ENCODE data around the gene ECI1.

ECI1 gene

GRCh38 chr16:2208772-2209171 is 42.6 kb downstream of the ECI1 start:
- H3F3A ChIP-seq (ENCODE audit: low read depth), result no peaks in the 10 kb centered on the region
- no peaks in the 10 kb centered on the region; the same call in 1 of the 2 replicates for H3K36me3 ChIP-seq (ENCODE audit: insufficient read depth, low read length)
- H3K9ac ChIP-seq (ENCODE audit: low read depth, low read length, poor library complexity, severe bottlenecking), result no peak overlapping the region
- no peaks in the 10 kb centered on the region for H4K20me1 ChIP-seq (ENCODE audit: insufficient read depth, low read length, poor library complexity, severe bottlenecking)
- peaks cover 5% of the 10 kb centered on the region for H3K4me1 ChIP-seq (ENCODE audit: insufficient read depth, low read length, poor library complexity, severe bottlenecking)
- H3K4me2 ChIP-seq (ENCODE audit: low read depth, low read length, poor library complexity, severe bottlenecking), result no peak overlapping the region
- no peak overlapping the region for H3K4me3 ChIP-seq (ENCODE audit: low read length, poor library complexity, severe bottlenecking)
- no peaks in the 10 kb centered on the region for H3K9me2 ChIP-seq (replicated peaks; ENCODE audit: low read depth, low read length)
- TF ChIP-seq, protein P1, sequence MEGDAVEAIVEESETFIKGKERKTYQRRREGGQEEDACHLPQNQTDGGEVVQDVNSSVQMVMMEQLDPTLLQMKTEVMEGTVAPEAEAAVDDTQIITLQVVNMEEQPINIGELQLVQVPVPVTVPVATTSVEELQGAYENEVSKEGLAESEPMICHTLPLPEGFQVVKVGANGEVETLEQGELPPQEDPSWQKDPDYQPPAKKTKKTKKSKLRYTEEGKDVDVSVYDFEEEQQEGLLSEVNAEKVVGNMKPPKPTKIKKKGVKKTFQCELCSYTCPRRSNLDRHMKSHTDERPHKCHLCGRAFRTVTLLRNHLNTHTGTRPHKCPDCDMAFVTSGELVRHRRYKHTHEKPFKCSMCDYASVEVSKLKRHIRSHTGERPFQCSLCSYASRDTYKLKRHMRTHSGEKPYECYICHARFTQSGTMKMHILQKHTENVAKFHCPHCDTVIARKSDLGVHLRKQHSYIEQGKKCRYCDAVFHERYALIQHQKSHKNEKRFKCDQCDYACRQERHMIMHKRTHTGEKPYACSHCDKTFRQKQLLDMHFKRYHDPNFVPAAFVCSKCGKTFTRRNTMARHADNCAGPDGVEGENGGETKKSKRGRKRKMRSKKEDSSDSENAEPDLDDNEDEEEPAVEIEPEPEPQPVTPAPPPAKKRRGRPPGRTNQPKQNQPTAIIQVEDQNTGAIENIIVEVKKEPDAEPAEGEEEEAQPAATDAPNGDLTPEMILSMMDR (conservative IDR thresholded peaks at IDR 0.05; ENCODE audit: low read length), result no peak
- no peak for TF ChIP-seq EZH2phosphoT487 (IDR thresholded peaks at IDR 0.05; ENCODE audit: borderline replicate concordance)
- no peak overlapping the region for H2AFZ ChIP-seq (ENCODE audit: low read length)
- no peaks in the 10 kb centered on the region for H3K27me3 ChIP-seq (ENCODE audit: insufficient read depth, low read length, poor library complexity, severe bottlenecking)
- H3K9me3 ChIP-seq (ENCODE audit: insufficient read depth, low read depth, low read length), result no peaks in the 10 kb centered on the region
- H3K79me2 ChIP-seq (ENCODE audit: insufficient read depth, low read length), result peaks cover 22% of the 10 kb centered on the region

DNA sequence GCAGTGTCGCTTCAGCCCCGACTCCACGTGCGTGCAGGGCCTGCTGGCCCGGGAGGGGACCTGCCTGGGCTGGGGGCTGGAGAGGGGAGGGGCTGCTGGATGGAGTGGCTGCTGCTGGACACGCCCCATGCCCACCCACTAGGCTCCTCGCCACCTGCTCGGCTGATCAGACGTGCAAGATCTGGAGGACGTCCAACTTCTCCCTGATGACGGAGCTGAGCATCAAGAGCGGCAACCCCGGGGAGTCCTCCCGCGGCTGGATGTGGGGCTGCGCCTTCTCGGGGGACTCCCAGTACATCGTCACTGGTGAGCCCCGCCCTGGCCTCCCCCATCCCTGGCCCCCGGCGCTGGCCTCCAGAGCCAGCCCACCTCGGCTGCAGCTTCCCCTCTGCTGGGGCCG is 43.1 kb downstream of the ECI1 start:
- H3F3A ChIP-seq (ENCODE audit: low read depth), result no peaks in the 10 kb centered on the region
- H3K4me2 ChIP-seq (ENCODE audit: low read depth, low read length, poor library complexity, severe bottlenecking), result no peak overlapping the region
- H3K4me1 ChIP-seq (ENCODE audit: insufficient read depth, low read length, poor library complexity, severe bottlenecking), result peaks cover 2% of the 10 kb centered on the region
- no peaks in the 10 kb centered on the region; the same call in 1 of the 2 replicates for H3K36me3 ChIP-seq (ENCODE audit: insufficient read depth, low read length)
- TF ChIP-seq EZH2phosphoT487 (IDR thresholded peaks at IDR 0.05; ENCODE audit: borderline replicate concordance), result no peak
- TF ChIP-seq, protein P1 (conservative IDR thresholded peaks at IDR 0.05; ENCODE audit: low read length), result no peak
- H3K4me3 ChIP-seq (ENCODE audit: low read length, poor library complexity, severe bottlenecking), result no peak overlapping the region
- no peaks in the 10 kb centered on the region for H3K9me2 ChIP-seq (replicated peaks; ENCODE audit: low read depth, low read length)
- H3K79me2 ChIP-seq (ENCODE audit: insufficient read depth, low read length), result peaks cover 17% of the 10 kb centered on the region
- no peak overlapping the region for H2AFZ ChIP-seq (ENCODE audit: low read length)
- H3K27me3 ChIP-seq (ENCODE audit: insufficient read depth, low read length, poor library complexity, severe bottlenecking), result no peaks in the 10 kb centered on the region
- H3K9ac ChIP-seq (ENCODE audit: low read depth, low read length, poor library complexity, severe bottlenecking), result no peak overlapping the region
- H4K20me1 ChIP-seq (ENCODE audit: insufficient read depth, low read length, poor library complexity, severe bottlenecking), result no peaks in the 10 kb centered on the region
- no peaks in the 10 kb centered on the region for H3K9me3 ChIP-seq (ENCODE audit: insufficient read depth, low read depth, low read length)

- Histone ChIP-seq H4K20me1 (ENCODE audit: insufficient read depth, low read length, poor library complexity, severe bottlenecking) (no peaks in the 10 kb centered on the region), H3K4me2 (ENCODE audit: low read depth, low read length, poor library complexity, severe bottlenecking) (no peak overlapping the region), H3K36me3 (ENCODE audit: insufficient read depth, low read length) (no peaks in the 10 kb centered on the region; the same call in 1 of the 2 replicates), H3K9me2 (replicated peaks; ENCODE audit: low read depth, low read length) (no peaks in the 10 kb centered on the region), H3K9ac (ENCODE audit: low read depth, low read length, poor library complexity, severe bottlenecking) (no peak overlapping the region), H3K4me1 (ENCODE audit: insufficient read depth, low read length, poor library complexity, severe bottlenecking) (no peaks in the 10 kb centered on the region), H3K9me3 (ENCODE audit: insufficient read depth, low read depth, low read length) (no peaks in the 10 kb centered on the region), H2AFZ (ENCODE audit: low read length) (no peak overlapping the region), H3K4me3 (ENCODE audit: low read length, poor library complexity, severe bottlenecking) (no peak overlapping the region), H3K27me3 (ENCODE audit: insufficient read depth, low read length, poor library complexity, severe bottlenecking) (no peaks in the 10 kb centered on the region), H3K79me2 (ENCODE audit: insufficient read depth, low read length) (peaks cover 13% of the 10 kb centered on the region; the same call in 1 of the 2 replicates), H3F3A (ENCODE audit: low read depth) (no peaks in the 10 kb centered on the region)
- TF ChIP-seq, protein P1 (conservative IDR thresholded peaks at IDR 0.05; ENCODE audit: low read length), result no peak
- no peak for TF ChIP-seq EZH2phosphoT487 (IDR thresholded peaks at IDR 0.05; ENCODE audit: borderline replicate concordance)
Measured at GRCh38 chr16:2207872-2208271, 43.5 kb downstream of the ECI1 start.
